GM21447 (cell line): Measurements from ENCODE around the gene GEMIN2.
"Not testable (repeated sequence)": the region's sequence is repeated elsewhere in the genome, so short reads cannot be mapped to it uniquely, and the experiment has no call there.

Source experiments
- ATAC-seq: cut with Tn5 transposase; IDR thresholded peaks from one replicate; pipeline ENCODE4 v1.9.1; 2021; ENCODE audit not compliant: unreplicated experiment

The GEMIN2 gene

GRCh38 chr14:39176263-39177167, 62.4 kb downstream of the GEMIN2 start:
- no peak for ATAC-seq

DNA sequence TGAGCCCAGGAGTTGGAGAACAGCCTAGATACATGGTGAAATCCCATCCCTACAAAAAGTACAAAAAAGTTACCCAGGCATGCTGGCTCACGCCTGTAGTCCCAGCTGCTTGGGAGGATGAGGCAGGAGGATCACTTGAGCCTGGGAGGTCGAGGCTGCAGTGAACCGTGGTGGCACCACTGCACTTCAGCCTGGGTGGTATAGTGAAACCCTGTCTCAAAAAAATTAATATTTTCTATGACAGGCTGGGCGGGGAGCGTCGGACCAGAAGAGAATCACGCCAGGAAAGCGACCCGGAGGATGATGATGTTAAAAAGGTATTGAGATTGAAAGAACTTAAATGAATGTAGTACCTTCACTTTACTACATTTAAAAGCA, 63.0 kb downstream of the GEMIN2 start:
- no peak for ATAC-seq

DNA sequence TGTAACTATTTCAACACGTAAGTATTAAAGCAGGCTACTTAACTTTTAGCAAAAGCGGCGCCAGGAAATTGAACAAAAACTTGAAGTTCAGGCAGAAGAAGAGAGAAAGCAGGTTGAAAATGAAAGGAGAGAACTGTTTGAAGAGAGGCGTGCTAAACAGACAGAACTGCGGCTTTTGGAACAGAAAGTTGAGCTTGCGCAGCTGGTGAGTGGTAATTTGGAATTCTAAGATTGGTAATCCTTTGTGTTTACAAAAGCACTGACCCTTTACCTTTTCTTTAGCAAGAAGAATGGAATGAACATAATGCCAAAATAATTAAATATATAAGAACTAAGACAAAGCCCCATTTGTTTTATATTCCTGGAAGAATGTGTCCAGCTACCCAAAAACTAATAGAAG, 64.9 kb downstream of the GEMIN2 start:
- ATAC-seq: no peak

GRCh38 chr14:39180553-39180952, 66.4 kb downstream of the GEMIN2 start:
- no peak for ATAC-seq

- ATAC-seq: no peak
Observed at GRCh38 chr14:39181026-39181692, 67.0 kb downstream of the GEMIN2 start.

GRCh38 chr14:39181693-39182047, 67.5 kb downstream of the GEMIN2 start:
- ATAC-seq: no peak

GRCh38 chr14:39182770-39183684, 68.9 kb downstream of the GEMIN2 start:
- ATAC-seq: no peak

DNA sequence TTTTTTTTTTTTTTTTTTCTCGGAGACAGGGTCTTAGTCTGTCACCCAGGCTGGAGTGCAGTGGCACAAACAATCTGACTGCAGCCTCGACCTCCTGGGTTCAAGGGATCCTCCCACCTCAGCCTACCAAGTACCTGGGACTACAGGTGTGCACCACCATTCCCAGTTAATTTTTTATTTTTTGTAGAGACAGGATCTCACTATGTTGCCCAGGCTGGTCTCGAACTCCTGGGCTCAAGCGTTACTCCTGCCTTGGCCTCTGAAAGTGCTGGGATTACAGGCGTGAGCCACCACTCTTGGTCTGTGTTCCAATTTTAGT, 69.5 kb downstream of the GEMIN2 start:
- ATAC-seq: not testable (repeated sequence)

DNA sequence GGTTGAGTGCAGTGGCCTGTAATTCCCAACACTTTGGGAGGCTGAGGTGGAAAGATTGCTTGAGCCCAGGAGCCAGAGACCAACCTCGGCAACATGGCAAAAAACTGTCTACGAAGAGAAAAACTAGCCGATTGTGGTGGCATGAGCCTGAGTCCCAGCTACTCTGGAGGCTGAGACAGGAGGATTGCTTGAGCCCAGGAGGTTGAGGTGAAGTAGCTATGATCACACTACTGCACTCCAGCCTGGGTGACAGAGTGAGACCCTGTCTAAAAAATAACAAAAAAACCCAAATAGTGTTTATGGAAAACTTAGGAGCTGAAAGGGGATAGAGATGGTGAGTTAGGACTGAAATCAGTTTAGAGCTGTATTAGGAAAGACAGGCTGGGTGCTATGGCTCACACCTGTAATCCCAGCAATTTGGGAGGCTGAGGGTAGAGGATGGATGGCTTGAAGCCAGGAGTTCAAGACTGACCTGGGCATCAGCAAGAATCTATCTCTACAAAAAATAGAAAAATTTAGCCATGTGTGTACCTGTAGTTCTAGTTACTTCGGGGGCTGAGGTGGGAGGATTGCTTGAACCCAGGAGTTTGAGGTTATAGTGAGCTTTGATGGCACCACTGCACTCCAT, 70.6 kb downstream of the GEMIN2 start:
- ATAC-seq: no peak

DNA sequence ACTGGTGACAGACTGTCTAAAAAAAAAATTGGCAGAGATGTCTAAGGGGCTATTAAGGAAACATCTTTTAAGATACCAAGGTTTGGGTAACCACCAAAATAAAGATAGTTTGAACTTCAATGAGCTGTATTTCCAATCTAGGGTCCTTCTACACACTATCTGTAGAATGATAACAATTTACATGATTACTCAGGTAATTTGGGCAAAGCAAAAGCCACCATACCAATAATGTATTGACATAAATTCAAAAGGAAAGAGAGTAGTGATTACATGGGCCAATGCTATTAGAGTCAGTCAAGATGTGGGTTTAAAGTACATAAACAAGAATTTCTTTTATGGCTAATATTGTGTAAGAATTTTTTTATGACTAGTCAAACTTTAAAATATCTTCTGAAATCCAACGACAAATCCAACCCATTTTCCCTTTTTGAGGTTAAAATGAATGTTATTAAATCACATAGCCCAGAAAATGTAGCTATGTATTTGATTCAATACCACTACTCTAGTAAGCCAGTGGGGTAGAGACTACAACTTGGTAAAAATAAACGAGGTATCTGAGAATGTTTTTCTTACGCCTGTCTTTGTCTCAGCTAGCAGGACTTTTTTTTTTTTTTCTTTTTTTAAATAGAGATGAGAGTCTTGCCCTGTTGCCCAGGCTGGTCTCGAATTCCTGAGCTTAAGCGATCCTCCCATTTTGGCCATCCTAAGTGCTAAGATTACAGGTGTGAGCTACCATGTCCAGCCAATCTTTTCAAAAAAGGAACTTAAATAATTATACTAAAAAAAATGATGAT, 71.3 kb downstream of the GEMIN2 start:
- ATAC-seq: no peak
